HG02885 (cell line): ENCODE measurements around the gene NME7.

ENCODE experiments used
- ATAC-seq: cut with Tn5 transposase; IDR thresholded peaks from one replicate; pipeline ENCODE4 v1.9.1; 2021; ENCODE audit warnings: mild to moderate bottlenecking; ENCODE audit not compliant: unreplicated experiment, poor library complexity

NME7 gene

DNA sequence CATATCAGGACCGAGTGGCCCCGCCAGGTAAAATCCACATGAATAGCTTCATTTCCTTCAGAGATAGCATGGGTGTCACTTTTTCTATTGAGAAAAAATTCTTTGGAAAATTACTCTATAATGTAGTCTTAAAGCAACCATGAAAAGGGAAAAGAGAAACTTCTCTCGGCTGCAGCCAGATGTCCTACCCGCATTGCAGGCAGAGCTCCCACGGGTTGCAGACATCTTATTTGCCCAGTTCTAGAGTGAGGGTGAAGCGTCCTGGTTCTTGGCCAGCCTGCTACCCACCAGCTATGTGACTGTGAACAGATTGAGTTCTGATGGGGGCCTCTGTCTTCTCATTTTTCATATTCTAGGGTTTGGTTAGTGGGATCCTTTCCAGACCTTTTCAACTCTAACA, 256.1 kb downstream of the NME7 start:
- no peak for ATAC-seq

DNA sequence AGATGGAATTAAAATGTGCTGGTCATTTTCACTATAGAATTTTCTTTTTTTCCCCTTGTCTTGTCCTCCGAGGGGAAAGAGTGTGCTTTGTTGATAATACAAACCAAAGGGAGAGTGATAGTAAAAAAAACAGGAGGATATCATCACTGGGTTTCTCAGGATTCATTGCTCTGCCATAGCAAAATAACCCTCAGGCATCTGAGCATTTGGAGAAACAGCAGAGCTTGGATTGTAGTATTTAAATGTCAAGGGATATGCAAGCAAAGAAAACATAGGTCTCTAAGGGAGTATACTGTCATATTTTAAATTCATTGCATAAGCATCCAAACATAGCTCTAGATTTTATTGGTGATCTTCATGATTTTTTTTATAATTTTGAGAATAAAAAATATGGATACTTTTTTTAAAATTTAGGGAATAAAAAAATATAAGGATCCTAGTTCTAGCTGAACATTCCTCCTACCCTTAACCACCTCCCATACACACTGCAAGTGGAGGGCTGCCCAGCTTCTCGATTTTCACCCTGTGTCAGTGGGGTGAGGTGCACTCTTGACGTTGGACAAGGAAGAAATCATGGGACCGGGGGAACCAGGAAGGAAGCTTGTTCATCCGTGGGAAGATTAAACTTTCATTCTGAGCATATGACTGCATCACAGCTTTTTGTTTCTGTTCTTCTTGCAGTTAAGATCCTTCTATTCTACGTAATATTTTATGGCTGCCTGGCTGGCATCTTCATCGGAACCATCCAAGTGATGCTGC, 256.7 kb downstream of the NME7 start:
- no peak for ATAC-seq

DNA sequence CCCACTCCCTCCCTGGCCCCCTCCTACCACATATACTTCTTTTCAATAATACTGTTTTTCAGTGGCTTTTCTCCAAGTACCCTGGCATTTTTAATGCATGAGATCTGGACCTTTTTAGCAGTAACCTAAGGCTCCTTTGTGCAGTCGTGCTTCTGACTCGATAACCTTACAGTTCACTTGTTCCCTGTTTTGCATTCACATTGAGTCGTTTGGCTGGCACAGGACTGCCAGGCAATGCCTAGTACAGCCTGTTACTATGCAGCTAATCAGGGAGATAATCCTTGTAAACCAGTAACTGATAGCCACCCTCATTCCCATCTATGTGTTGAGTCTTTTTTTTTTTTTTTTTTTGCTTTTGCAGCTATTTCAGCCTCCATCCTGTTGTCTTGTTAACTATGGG, 257.4 kb downstream of the NME7 start:
- no peak for ATAC-seq

DNA sequence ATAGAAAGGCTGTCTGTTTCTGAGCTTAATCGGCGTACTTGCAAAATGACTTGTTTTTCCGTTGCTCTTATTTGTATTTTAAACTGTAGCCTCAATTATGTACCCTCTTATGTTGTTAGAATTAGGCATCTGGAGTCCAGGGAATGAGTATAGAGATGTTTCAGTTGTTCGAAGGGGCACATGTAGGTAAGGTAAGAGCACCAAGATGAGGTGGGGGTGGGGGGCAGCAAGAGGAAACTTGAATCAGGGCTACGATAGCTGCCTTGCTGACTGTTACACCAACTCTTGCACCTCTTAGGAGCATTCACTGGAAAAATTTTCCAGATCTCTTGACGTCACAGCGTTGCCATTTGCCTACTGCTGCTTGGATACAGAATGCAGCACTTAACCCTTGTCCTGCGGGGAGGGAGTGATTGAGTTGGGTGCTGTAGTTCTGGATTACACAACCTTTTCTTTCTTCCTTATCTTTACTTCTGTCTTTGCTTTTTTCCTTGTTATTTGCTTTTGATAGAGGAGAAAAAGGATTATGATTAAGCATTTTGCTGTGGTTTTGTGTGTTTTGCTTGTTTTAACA, 257.9 kb downstream of the NME7 start:
- ATAC-seq, result no peak

DNA sequence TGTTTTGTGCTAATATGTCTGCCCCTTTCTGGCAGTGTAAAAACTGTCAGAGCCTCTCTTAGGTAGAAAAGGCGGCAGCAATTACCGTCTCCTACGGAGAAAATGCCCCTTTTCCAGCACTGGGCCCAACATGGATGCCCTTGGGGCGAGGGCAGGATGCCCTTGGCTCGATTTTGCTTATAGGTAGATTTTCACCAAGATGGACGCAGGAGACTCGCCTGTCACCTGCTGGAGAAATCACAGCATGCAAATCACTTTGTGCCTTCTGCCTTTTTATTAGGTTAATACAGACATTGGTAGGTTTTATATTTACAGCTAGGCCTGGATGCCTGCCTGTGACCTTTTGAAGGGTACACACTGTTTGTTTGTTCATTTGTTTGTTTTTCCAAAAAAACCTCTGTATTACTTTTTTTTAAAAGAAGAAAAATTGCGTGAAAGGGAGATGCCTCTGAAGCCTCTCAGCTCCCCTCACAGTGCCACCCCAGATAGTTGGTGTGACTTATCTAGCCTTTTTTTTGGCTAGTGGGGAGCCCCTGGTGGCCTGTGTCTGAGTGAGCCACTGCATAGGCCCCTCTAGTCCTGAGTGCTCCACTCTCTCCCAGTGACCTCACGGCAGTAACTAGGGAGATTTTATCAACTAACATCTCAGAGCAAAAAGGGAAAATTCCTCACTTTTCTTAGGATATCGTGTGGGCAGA, 258.6 kb downstream of the NME7 start:
- ATAC-seq, result no peak

DNA sequence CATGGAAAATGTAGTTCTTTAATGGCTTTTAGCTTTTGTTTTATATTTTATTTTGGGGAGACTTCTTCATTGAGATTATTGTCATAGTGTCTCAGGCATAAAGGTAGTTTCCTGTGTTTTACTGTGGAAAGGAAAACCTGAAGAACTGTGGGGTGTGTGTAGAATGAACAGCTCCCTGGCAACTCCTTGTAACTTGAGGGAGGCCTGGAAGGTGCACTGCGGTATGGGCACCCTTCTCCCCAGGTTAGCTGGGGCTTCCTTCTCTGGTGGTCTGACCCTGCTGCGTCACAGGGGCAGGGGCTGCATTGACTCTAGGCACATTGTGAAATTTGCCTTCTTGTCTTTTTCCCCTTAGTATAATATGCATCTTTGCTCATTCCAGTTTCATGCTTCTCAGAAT, 259.4 kb downstream of the NME7 start:
- ATAC-seq, result no peak

DNA sequence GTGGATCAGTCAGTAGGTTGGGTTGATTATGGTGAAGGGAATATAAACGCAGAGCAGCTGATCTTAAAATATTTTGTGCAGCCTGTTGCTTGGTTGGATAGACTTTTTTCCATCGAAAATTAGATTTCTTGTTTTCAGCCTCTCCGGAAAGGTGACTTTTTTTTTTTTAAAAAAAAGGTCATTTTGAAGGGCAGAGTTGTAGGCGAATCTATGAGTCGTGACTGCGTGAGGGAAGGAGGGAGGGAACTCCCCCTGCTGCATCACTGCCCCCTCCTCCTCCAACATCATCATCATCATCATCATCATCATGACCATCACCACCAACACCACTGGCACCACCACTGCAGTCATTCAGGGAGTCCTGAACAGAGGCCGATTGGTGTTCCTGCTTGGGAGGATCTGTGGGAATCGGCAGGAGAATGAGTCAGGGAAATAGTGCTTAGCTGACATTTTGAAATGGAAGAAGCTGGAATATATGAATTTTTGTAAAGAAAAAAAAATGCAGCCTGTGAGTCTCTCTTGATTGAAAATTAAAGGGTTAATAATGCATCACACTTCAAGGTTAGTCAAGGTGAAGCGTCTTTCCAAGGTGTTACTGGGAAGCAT, 259.9 kb downstream of the NME7 start:
- no peak for ATAC-seq

DNA sequence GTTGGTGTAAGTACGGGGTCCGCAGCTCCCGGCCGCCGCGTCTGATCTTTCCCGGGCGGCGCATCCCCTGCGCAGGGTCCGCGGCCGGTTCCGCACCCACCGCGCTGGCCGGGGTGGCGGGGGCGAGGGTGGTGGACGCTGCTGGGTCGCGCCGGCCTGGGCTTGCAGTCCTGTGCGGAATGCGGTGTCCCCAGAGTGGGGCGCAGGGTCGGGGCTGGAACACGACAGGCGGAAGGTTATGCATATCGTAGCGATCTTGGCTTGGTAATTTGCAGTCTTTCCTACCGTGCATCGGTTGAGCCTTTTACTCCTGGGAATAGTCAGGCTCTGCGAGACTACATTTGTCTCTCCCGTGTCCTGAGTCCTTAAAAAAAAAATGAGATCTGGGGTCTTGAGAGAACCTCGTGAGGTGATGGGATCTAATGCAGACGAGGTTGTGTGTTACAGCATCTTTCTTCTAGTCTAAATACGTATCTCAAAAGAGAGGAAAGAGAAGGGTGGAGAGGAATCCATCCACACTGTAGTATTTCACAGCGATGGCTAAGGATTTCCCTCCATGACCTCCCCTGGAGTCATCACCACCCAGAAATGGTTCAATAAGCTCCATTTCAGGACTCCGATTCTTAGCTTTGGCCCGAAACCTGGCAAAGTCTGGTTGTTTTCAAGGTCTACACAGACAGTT, 260.5 kb downstream of the NME7 start:
- ATAC-seq, result peak; percentile 1

DNA sequence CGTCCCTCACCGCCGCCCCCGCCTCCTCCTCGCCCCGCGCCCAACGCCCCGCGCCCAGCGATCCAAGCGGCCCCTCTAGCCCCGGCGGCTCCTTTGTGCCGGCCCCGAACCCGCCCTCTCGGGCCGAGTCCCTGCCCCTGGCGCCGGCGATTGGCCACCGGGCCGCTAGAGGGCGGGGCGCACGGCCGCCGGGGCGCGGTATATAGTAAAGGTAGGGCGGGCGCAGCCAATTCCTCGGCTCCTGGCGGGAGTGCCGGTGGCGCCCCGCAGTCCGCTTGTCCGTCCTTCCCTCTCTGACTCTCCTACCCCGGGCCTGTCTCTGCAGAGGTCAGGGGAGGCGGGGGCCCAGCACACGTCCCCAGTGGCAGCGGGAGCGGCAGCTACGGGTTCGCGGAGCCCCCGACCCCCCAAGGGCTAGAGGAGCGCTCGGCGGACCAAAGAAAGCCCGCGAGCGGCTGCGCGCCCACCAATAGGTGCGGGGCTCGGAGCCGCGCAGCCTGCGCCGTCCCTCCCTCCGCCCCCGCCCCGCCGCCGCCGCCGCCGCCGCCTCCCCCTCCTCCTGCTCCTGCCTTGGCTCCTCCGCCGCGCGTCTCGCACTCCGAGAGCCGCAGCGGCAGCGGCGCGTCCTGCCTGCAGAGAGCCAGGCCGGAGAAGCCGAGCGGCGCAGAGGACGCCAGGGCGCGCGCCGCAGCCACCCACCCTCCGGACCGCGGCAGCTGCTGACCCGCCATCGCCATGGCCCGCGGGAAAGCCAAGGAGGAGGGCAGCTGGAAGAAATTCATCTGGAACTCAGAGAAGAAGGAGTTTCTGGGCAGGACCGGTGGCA, 261.3 kb downstream of the NME7 start, which contains the start of gene ATP1B1:
ATP1B1 (plus strand) TSS at position 596 of the 826 bp plus-strand sequence; CDS start at position 736, 140 bp downstream.
- peak; percentile 92 for ATAC-seq

DNA sequence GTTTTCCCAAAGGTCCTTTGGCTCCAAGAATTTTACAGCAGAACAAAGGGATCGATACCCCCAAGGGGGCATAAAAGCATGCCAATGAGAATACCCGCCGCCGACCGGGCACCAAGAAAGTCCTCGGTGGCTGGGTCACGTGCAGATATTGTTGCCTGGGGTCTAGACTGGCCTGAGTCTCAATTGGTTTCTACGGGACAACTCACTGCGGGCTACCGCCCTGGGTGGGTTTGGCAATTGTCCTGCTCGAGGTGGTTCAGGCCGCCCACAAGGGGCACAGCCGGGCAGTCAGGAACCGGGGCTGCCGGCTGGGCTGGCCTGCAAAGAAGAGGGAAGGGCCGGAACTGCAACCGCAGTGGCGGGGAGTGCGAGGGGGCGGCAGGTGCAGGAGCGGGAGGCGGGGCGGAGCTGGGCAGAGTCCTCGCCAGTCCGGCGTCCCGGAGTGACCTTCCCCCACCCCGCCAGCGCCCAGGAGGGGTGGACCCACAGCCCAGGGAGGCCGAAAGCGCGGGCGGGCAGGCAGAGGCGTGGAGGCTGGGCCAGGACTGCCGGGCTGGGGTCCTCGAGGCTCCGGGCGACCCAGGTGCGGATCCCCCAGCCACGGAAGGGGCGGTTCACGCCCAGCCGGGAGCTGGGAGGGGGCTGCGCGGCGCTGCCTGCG, 262.0 kb downstream of the NME7 start:
- peak; percentile 44 for ATAC-seq

DNA sequence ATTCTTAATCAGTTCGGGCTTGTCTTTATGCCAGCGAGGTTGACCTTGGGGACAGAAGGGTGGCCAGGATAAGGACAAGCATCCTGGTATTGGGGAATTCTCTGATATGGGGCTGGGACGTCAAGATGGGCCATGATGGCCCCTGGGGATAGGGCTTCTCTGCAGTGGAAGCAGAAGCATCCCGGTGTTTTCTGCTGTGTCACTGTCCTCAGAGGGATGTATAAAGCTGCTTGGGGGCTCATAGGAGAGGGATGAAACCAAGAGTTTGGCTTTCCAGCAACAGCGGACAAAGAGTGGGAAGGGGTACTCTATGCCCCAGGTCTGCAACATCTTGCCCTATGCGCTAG, 262.5 kb downstream of the NME7 start:
- no peak for ATAC-seq

DNA sequence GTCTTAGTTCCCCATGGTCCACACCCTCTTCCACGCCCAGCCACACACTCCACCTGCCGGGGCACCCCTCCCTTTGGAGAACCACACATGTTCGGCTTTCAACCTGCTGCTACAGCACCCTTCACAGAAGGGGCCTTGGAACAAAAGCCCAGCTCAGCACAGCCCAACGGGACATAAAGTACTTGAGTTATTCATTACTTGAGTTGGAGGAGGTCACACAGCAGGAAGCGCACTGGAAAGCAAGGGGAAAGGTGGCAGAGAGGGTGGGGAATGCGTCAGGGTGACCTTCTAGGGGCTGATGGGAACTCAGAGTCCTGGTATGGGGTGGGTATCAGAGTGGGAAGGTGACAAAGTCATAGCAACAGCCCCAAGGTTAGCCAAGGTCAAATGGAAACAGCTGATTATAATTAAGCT, 264.1 kb downstream of the NME7 start:
- ATAC-seq, result no peak

DNA sequence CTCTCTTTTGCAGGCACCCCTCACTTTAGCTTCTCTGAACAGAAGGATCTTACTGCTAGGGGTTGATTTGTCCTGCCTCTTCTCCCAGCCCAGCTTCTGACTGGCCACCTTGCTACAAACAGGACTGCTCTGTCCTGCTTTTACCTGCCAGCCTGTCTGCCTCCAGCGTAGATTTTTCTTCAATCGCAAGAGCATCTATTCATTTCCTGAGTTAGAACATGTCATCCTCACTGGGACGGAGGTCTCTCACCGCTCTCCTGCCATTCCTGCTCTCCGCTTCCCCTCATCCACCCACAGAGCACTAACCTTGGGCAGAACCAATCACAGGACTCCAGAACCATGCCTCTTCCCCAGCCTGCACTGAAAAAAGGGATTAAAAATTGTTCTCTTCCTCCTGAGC, 264.6 kb downstream of the NME7 start:
- no peak for ATAC-seq

DNA sequence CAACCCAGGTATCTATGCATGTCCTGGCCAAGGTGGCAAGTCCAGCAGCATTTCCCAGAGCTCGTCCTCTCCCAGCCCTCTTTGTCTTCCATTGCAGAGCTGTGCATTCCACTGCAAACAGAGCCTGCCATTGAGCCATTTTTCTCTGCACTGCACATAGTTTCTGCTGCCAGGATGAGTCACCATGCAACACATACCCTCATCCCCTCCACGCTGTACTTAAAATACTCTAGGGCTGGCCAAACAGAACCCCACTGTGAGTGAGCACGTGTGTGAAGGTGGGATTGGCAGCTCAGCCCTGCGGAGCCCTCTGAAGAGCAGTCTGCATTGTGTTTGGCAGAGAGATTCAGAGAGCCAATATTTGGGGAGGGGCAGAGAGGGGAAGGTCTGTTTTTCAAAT, 265.0 kb downstream of the NME7 start:
- ATAC-seq, result no peak

DNA sequence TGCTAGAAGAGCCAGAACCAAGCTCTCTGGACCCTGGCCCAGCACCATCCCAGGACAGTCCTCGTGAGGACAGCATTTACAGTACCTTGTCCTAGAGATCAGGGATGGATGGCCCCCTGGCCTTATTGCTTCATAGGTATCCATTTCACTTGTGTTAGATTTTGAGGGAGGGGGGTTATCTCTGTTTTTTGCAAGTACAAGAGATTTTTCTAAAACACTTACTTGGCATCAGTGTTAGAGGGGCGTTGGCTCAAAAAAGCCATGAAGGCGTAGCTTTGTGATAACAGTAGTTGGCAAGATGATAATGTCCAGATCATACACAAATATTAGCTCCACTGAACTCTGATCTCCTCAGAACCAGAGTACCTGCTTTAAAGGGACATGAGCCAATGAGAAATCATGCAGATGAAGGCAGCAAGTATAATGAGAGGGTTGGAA, 266.9 kb downstream of the NME7 start:
- ATAC-seq, result no peak

DNA sequence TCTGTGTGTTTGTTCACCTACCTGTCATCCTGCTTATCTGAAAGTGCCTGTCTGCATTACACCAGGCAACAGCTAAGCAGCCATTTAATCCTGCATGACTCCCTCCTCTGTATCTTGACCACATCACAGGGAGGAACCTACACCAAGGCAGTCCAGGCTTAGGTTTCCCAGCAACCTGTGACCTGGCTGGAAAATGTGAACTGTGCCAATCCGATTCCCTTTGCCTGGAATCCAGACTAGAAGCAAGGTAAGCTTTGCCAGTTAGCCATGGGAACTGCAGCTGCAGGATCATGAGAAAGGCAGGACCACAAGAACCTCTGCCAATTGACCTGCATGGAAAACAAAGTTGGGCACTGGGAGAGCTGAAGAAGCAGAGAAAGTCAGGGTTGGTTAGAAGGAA, 267.4 kb downstream of the NME7 start:
- no peak for ATAC-seq

DNA sequence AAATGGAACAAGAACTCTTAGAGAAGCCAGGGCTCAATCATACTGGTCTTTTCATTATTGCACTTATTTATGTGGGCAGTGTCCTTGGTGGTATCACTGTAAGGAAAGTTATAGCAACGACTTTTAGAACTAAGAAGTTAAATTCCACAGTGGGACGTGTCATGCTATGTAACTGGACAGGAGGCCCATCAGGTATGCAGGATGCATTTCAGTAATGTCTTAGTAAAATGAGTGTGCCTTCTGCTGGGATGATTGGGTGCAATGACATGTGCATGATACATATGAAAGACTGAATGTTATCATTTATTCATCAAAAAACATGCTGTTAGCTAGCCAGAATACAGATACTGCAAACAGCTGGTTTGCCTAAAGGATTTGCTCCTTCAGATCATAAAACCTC, 268.0 kb downstream of the NME7 start:
- ATAC-seq, result no peak

DNA sequence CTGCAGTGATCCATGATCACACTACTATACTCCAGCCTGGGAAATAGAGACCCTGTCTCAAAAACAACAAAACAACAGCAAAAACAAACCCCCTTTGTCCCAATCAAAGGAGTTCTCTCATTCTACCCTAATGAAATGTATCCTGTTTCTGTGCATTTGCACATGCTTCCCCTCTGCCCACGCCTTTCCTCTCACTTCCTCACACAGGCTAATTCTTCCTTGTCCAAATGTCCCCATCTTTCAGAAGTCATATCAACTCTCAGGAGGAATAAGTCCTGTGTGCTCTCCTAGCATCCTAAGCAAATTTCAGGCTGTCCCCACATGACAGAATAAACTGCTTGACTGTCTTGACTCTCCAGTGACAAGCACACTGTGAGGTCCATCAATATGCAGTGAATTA, 269.2 kb downstream of the NME7 start:
- ATAC-seq, result no peak

DNA sequence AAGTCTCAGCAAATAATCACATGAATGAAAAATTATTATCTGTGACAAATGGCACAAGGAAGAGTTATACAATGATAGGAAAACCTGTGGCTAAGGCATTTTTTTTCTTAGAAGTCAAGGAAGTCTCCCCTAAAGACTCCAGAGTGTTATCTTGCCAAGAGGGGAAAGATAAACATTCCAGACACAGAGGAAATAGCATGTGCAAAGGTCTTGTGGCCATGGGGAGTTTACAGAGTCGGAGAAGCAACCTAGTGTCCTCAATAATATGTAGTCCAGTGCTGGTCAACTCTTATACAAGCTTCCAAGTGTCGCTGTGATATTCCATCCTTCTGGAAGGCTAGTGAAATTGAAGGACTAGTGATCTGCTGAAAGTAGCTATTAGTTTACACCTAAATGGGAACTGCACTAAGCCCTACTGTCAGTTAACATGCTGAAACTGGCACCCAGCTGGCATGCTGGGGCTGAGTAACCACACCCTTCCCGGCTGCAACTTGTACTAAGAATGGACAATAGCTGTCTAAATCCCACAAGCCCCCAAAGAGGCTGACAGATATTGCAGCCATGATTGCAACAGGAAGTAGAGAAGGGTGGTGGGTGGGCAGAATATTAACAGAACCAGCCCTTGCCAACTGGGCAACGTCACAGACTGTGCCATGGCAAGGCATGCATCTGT, 272.6 kb downstream of the NME7 start:
- ATAC-seq, result no peak
